Choroid plexus epithelial cell (primary cell): ENCODE measurements around the gene FLT4.

Experiments used
- DNase-seq: peaks from one replicate; pipeline ENCODE4 v3.0.0-alpha.2; 2010; ENCODE audit warnings: low read depth
- H3K4me3 ChIP-seq: 2 replicates; pipeline ENCODE4 v1.5.1; 2011; ENCODE audit warnings: low read depth, mild to moderate bottlenecking, control low read depth, low read length, moderate library complexity
- TF ChIP-seq, protein P1 (sequence below): conservative IDR thresholded peaks from 2 replicates; pipeline ENCODE4 v1.5.1; 2011; ENCODE audit warnings: low read depth, mild to moderate bottlenecking, control low read depth, inconsistent platforms, low read length, moderate library complexity

The FLT4 gene

GRCh38 chr5:180609817-180610550, 39.4 kb downstream of the FLT4 start:
- H3K4me3 ChIP-seq: no peak overlapping the region
- TF ChIP-seq, protein P1, sequence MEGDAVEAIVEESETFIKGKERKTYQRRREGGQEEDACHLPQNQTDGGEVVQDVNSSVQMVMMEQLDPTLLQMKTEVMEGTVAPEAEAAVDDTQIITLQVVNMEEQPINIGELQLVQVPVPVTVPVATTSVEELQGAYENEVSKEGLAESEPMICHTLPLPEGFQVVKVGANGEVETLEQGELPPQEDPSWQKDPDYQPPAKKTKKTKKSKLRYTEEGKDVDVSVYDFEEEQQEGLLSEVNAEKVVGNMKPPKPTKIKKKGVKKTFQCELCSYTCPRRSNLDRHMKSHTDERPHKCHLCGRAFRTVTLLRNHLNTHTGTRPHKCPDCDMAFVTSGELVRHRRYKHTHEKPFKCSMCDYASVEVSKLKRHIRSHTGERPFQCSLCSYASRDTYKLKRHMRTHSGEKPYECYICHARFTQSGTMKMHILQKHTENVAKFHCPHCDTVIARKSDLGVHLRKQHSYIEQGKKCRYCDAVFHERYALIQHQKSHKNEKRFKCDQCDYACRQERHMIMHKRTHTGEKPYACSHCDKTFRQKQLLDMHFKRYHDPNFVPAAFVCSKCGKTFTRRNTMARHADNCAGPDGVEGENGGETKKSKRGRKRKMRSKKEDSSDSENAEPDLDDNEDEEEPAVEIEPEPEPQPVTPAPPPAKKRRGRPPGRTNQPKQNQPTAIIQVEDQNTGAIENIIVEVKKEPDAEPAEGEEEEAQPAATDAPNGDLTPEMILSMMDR: no peak
- no peak for DNase-seq

GRCh38 chr5:180609386-180609785, 40.0 kb downstream of the FLT4 start:
- no peak for DNase-seq
- no peak overlapping the region for H3K4me3 ChIP-seq
- TF ChIP-seq, protein P1: no peak

DNA sequence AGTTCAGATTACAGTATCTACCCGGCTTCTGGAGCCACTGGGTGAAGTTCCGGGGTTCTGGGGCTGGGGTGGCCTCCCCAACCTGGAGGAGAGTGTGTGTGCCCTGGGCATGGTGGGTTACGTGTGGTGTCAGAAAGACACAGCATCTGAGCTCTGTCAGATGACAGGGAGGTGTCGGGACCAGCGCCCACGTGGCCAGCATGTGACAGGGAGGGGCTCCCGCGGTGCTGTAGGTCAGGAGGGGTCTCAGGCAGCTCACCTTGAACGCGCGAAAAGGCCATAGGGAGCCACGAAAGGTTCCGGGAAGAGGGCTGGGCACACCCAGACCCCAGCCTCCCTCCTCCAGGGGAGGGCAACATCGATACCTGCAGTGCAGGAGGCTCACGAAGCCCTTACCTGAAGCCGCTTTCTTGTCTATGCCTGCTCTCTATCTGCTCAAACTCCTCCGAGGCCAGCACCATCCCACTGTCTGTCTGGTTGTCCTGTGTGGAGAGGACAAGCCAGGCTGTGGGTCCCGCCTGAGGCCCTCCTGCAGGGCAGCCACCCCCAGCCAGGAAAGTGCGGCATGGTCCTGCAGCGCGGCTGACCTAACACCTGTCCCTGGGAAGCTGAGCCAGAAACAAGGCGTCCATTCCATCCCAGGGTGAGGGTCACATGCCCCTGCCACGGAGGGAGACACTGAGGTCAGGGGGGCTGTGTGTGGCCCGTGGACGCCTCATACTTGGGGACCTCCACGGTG, 40.7 kb downstream of the FLT4 start:
- TF ChIP-seq, protein P1: no peak
- H3K4me3 ChIP-seq: no peak overlapping the region
- no peak for DNase-seq

- H3K4me3 ChIP-seq: no peak overlapping the region
- TF ChIP-seq, protein P1: no peak
- no peak for DNase-seq
Measured at GRCh38 chr5:180607861-180608571, 41.4 kb downstream of the FLT4 start.

DNA sequence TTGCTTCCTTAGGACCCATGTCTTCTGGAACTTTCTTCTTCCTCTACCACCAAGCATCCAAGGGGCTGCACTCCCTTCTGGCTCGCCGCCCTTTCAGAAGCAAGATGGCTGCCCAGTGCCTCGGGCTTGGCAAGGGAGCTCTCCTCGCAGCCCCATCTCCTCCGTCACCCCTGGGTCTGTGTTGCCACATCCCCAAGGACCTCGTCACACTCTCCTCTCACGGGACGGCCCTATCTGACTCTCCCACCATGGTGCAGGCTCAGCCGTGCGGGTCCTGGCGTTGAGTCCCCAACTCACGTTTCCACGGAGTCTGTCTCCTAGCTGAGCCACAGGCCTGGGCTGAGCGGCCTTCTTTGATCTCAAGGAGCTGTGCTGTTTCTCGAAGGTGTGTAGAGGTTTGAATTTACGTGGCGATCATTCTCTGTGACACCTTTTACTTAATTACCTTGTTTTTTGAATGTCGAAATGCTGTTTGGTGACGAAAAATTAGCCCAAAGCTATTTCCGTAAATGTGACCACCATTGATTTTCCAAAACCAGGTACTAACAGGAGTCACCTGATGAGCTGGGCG, 43.1 kb downstream of the FLT4 start:
- no peak overlapping the region for H3K4me3 ChIP-seq
- TF ChIP-seq, protein P1: no peak
- DNase-seq: no peak

DNA sequence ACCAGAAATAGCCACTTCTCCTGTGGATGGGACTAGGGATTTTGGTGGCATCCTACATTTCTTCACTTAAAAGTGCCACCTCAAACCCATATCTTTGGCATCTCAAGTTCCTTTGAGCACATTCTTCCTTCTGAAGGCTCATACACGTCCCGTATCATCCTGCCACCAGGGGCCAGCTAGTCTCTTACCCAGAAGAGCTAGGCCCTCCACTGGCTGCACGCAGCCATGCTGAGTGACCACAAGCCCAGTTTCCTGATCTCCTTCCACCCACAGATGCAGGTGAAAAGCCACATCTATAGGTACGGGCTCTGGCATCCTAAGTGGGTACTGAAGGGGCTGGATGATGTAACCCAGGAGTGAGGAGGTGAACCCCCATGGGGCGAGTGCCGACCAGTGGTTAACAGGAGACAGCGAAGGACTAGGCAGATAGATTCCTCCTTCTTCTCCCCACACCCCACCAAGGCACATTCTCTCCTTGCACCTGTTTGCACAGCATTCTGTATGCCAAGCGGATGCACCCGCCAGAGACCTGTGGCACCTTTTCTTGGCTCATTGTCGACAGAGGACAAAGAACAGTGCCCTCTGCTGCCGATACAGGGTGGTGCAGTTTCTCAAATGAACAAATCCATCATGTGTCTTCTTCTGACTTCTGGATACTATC, 43.7 kb downstream of the FLT4 start:
- H3K4me3 ChIP-seq: no peak overlapping the region
- TF ChIP-seq, protein P1: peak; percentile 89
- DNase-seq: peak; percentile 79
